OCI-LY7 (cell line): ENCODE data around the gene ACTRT2. TPM values are rescaled to one million over a fixed set of nuclear protein-coding genes. Genes with fewer than 3 reads are reported as not detected.

ENCODE experiments used
- BruUV-seq: library from RNA; stranded (reverse); fragments of 400-500 nt; replicated peaks from 2 replicates; lab custom pipeline; 2021; lab: Mats Ljungman, UMichigan
- CTCF ChIA-PET: fragments of 300-600 bp; sonication (Branson Sonifier 250); formaldehyde crosslinking; loops from one replicate; lab custom pipeline; 2022; ENCODE audit warnings: antibody characterized with exemption; ENCODE audit not compliant: unreplicated experiment; lab: Charles Lee
- POLR2A ChIA-PET: fragments of 300-600 bp; sonication (Branson Sonifier 250); formaldehyde crosslinking; loops from one replicate; lab custom pipeline; 2022; ENCODE audit warnings: antibody characterized with exemption; lab: Charles Lee
- DNase-seq: peaks from one replicate; pipeline ENCODE4 v3.0.0-alpha.2; 2015; ENCODE audit warnings: low spot score
- H2AFZ ChIP-seq: fragments of 200-600 bp; sonication (generic), shearing (Covaris generic); 2 replicates; pipeline ENCODE4 v1.6.1; 2014; ENCODE audit warnings: mild to moderate bottlenecking, antibody characterized with exemption, low read length, moderate library complexity
- H3K27ac ChIP-seq: fragments of 200-600 bp; sonication (generic); 2 replicates; pipeline ENCODE4 v1.5.1; 2014; ENCODE audit warnings: mixed run types, low read depth, mild to moderate bottlenecking, moderate library complexity, low read length, inconsistent platforms; ENCODE audit not compliant: poor library complexity, severe bottlenecking
- H3K36me3 ChIP-seq: fragments of 200-600 bp; sonication (generic); 2 replicates; pipeline ENCODE4 v1.6.1; 2014; ENCODE audit warnings: mild to moderate bottlenecking, antibody characterized with exemption, low read length, moderate library complexity, mixed read lengths; ENCODE audit not compliant: insufficient read depth
- H3K4me1 ChIP-seq: fragments of 200-600 bp; sonication (generic); 2 replicates; pipeline ENCODE4 v1.5.1; 2014; ENCODE audit warnings: mild to moderate bottlenecking, low read length; ENCODE audit not compliant: insufficient read depth, poor library complexity, severe bottlenecking
- H3K4me2 ChIP-seq: fragments of 200-600 bp; sonication (generic); 2 replicates; pipeline ENCODE4 v1.6.1; 2014; ENCODE audit warnings: mild to moderate bottlenecking, low read length
- H3K4me3 ChIP-seq: fragments of 200-600 bp; sonication (generic); 2 replicates; pipeline ENCODE4 v1.5.1; 2014; ENCODE audit warnings: mild to moderate bottlenecking, low read depth, low read length; ENCODE audit not compliant: poor library complexity, severe bottlenecking
- H3K79me2 ChIP-seq: fragments of 200-600 bp; sonication (generic); 2 replicates; pipeline ENCODE4 v1.6.1; 2016; ENCODE audit warnings: low read depth, mild to moderate bottlenecking, low read length, moderate library complexity, mixed read lengths; ENCODE audit not compliant: insufficient read depth
- H3K9me2 ChIP-seq: fragments of 200-600 bp; sonication (generic); 2 replicates; pipeline ENCODE4 v1.6.1; 2016; ENCODE audit warnings: mild to moderate bottlenecking, low read length, mixed read lengths; ENCODE audit not compliant: insufficient read depth
- H3K9me3 ChIP-seq: fragments of 200-600 bp; sonication (generic); 2 replicates; pipeline ENCODE4 v1.6.1; 2014; ENCODE audit warnings: mild to moderate bottlenecking, mixed run types, low read length, mixed read lengths
- H4K20me1 ChIP-seq: fragments of 200-600 bp; sonication (generic); 2 replicates; pipeline ENCODE4 v1.6.1; 2014; ENCODE audit warnings: mild to moderate bottlenecking, antibody characterized with exemption, low read length, moderate library complexity, mixed read lengths; ENCODE audit not compliant: insufficient read depth
- EZH2phosphoT487 ChIP-seq: fragments of 200-600 bp; sonication (generic); IDR thresholded peaks from 2 replicates; pipeline ENCODE4 v1.6.1; 2018; ENCODE audit warnings: low read depth, borderline replicate concordance, mild to moderate bottlenecking, mixed run types, antibody characterized with exemption, low read length, moderate library complexity, mixed read lengths
- intact Hi-C: fragments of 100-400 bp; cut with micrococcal nuclease; formaldehyde crosslinking; loops from one replicate; pipeline ENCODE4 v1.10.0; 2022; ENCODE audit not compliant: unreplicated experiment
- total RNA-seq, 2 experiments: library from RNA; depleted of rRNA in 1 of 2; stranded (reverse); fragments of >200 nt in 1 of 2; shearing (Covaris generic) in 1 of 2; gene quantifications; 2 replicates each; pipeline ENCODE4 v1.2.3, GENCODE V29; 2014 to 2022
- TF ChIP-seq, protein P1 (sequence below): fragments of 200-600 bp; sonication (generic); conservative IDR thresholded peaks from 2 replicates; pipeline ENCODE4 v1.5.1; 2014; ENCODE audit warnings: mild to moderate bottlenecking, antibody characterized with exemption, low read length, moderate library complexity, mixed read lengths

ACTRT2 gene
- total RNA-seq, 2 experiments from 2014 or later = not detected

- Histone ChIP-seq H3K4me1 (no peaks in the 10 kb centered on the region), H4K20me1 (no peaks in the 10 kb centered on the region; the same call in 1 of the 2 replicates), H3K79me2 (no peaks in the 10 kb centered on the region), H3K36me3 (no peaks in the 10 kb centered on the region), H3K4me2 (no peak overlapping the region), H3K4me3 (no peak overlapping the region), H3K27ac (no peak overlapping the region), H3K9me3 (no peaks in the 10 kb centered on the region), H3K9me2 (no peaks in the 10 kb centered on the region), H2AFZ (no peak overlapping the region)
- TF ChIP-seq, protein P1, sequence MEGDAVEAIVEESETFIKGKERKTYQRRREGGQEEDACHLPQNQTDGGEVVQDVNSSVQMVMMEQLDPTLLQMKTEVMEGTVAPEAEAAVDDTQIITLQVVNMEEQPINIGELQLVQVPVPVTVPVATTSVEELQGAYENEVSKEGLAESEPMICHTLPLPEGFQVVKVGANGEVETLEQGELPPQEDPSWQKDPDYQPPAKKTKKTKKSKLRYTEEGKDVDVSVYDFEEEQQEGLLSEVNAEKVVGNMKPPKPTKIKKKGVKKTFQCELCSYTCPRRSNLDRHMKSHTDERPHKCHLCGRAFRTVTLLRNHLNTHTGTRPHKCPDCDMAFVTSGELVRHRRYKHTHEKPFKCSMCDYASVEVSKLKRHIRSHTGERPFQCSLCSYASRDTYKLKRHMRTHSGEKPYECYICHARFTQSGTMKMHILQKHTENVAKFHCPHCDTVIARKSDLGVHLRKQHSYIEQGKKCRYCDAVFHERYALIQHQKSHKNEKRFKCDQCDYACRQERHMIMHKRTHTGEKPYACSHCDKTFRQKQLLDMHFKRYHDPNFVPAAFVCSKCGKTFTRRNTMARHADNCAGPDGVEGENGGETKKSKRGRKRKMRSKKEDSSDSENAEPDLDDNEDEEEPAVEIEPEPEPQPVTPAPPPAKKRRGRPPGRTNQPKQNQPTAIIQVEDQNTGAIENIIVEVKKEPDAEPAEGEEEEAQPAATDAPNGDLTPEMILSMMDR = no peak
- no peak for TF ChIP-seq EZH2phosphoT487
- no TSS peak for BruUV-seq
- intact Hi-C loops = no loop called here
- POLR2A ChIA-PET = no interaction called here
- CTCF ChIA-PET = no interaction called here
- no peak for DNase-seq
Measured at GRCh38 chr1:3034728-3035562, 13.7 kb downstream of the ACTRT2 start.

- intact Hi-C loops = no loop called here
- H3K4me2 ChIP-seq = no peak overlapping the region
- no peaks in the 10 kb centered on the region for H3K4me1 ChIP-seq
- TF ChIP-seq EZH2phosphoT487 = no peak
- TF ChIP-seq, protein P1 = no peak
- no TSS peak for BruUV-seq
- H4K20me1 ChIP-seq = no peaks in the 10 kb centered on the region; the same call in 1 of the 2 replicates
- no peaks in the 10 kb centered on the region for H3K9me3 ChIP-seq
- H3K27ac ChIP-seq = no peak overlapping the region
- H3K4me3 ChIP-seq = no peak overlapping the region
- POLR2A ChIA-PET = no interaction called here
- H3K36me3 ChIP-seq = no peaks in the 10 kb centered on the region
- H2AFZ ChIP-seq = no peak overlapping the region
- H3K79me2 ChIP-seq = no peaks in the 10 kb centered on the region
- no peak for DNase-seq
- CTCF ChIA-PET = no interaction called here
- H3K9me2 ChIP-seq = no peaks in the 10 kb centered on the region
Measured at GRCh38 chr1:3035563-3036446, 14.5 kb downstream of the ACTRT2 start.
